HCT116 (cell line): ENCODE data around the gene GCNT3. TPM values are rescaled to one million over a fixed set of nuclear protein-coding genes. Genes with fewer than 3 reads are reported as not detected.

Experiments used
- ATAC-seq: fragments of 200-7000 bp; cut with Tn5 transposase; 2 replicates; pipeline ENCODE4 v1.9.1; 2020; ENCODE audit warnings: mild to moderate bottlenecking, moderate library complexity
- BruUV-seq: library from RNA; stranded (reverse); fragments of 400-500 nt; replicated peaks from 2 replicates; lab custom pipeline; 2021; lab: Mats Ljungman, UMichigan
- CTCF ChIA-PET: fragments of 300-600 bp; sonication (Branson Sonifier 250); formaldehyde crosslinking; loops from one replicate; lab custom pipeline; 2021; ENCODE audit warnings: antibody characterized with exemption; lab: Charles Lee
- POLR2A ChIA-PET: fragments of 300-600, 350-600 bp; sonication (Branson Sonifier 250); formaldehyde crosslinking; loops from one replicate; lab custom pipeline; 2021; ENCODE audit warnings: antibody characterized with exemption; lab: Charles Lee
- RAD21 ChIA-PET, 2 experiments: fragments of 300-600 bp; sonication (Branson Sonifier 250); formaldehyde crosslinking; loops; one replicate each; lab custom pipeline; 2023; ENCODE audit warnings: low total read pairs in 2 of 2; ENCODE audit not compliant: uncharacterized antibody in 2 of 2, unreplicated experiment in 2 of 2, low non-redundant PET in 1 of 2; lab: Charles Lee
- DNase-seq: peaks from one replicate; pipeline ENCODE4 v3.0.0-alpha.2; 2010; ENCODE audit warnings: low read depth, low spot score
- H2AFZ ChIP-seq: fragments of 200-600 bp; shearing (Covaris generic), sonication (generic); 2 replicates; pipeline ENCODE4 v1.6.1; 2017; ENCODE audit warnings: low read depth, mixed run types, mixed read lengths, antibody characterized with exemption, low read length; ENCODE audit not compliant: poor library complexity, severe bottlenecking
- H3K27ac ChIP-seq: 2 replicates; pipeline ENCODE4 v1.5.1; 2012; ENCODE audit warnings: low read depth, low read length
- H3K27me3 ChIP-seq: fragments of 200-600 bp; sonication (generic); 2 replicates; pipeline ENCODE4 v1.6.1; 2016; ENCODE audit warnings: mixed run types, low read length, mixed read lengths; ENCODE audit not compliant: insufficient read depth
- H3K36me3 ChIP-seq, 2 experiments: fragments of 200-500 bp in 1 of 2; fragments of 200-600 bp in 1 of 2; sonication (Bioruptor generic) in 1 of 2; sonication (generic) in 1 of 2; 2 replicates each; pipeline versions ENCODE4 v1.5.1 to v1.6.1; 2014 to 2016; ENCODE audit warnings: low read length in 2 of 2, inconsistent platforms in 1 of 2, mixed read lengths in 1 of 2, mixed run types in 1 of 2; ENCODE audit not compliant: insufficient read depth in 2 of 2, control insufficient read depth in 1 of 2
- H3K4me1 ChIP-seq, 2 experiments: fragments of 200-600 bp in 1 of 2; sonication (generic) in 1 of 2; 2 replicates each; pipeline versions ENCODE4 v1.5.1 to v1.6.1; 2012 to 2017; ENCODE audit warnings: low read length in 2 of 2, inconsistent platforms in 1 of 2, mild to moderate bottlenecking in 1 of 2, mixed read lengths in 1 of 2, mixed run types in 1 of 2, moderate library complexity in 1 of 2; ENCODE audit not compliant: insufficient read depth in 2 of 2, control insufficient read depth in 1 of 2
- H3K4me2 ChIP-seq: fragments of 200-600 bp; sonication (generic); 2 replicates; pipeline ENCODE4 v1.6.1; 2017; ENCODE audit warnings: mixed run types, low read length, mixed read lengths
- H3K4me3 ChIP-seq, 2 experiments: fragments of 200-600 bp in 1 of 2; sonication (generic) in 1 of 2; replicated peaks in 1 of 2; 2 replicates each; pipeline ENCODE4 v1.5.1; 2011 to 2016; ENCODE audit warnings: low read length in 2 of 2, control low read depth in 1 of 2, low read depth in 1 of 2, mild to moderate bottlenecking in 1 of 2, mixed read lengths in 1 of 2, mixed run types in 1 of 2
- H3K79me2 ChIP-seq: fragments of 200-600 bp; sonication (generic); 2 replicates; pipeline ENCODE4 v1.6.1; 2017; ENCODE audit warnings: mild to moderate bottlenecking, mixed run types, low read length, moderate library complexity, mixed read lengths; ENCODE audit not compliant: insufficient read depth
- H3K9ac ChIP-seq: fragments of 200-600 bp; sonication (generic); 2 replicates; pipeline ENCODE4 v1.6.1; 2016; ENCODE audit warnings: low read length, mixed read lengths
- H3K9me2 ChIP-seq: fragments of 200-600 bp; sonication (generic), shearing (Covaris generic); 2 replicates; pipeline ENCODE4 v1.6.1; 2017; ENCODE audit warnings: mixed run types, mild to moderate bottlenecking, moderate library complexity; ENCODE audit not compliant: insufficient read depth
- H3K9me3 ChIP-seq, 2 experiments: fragments of 200-500 bp in 1 of 2; fragments of 200-600 bp in 1 of 2; sonication (Bioruptor generic) in 1 of 2; sonication (generic) in 1 of 2; 2 replicates each; pipeline ENCODE4 v1.6.1; 2014 to 2017; ENCODE audit warnings: low read length in 2 of 2, mixed read lengths in 2 of 2, inconsistent platforms in 1 of 2, low read depth in 1 of 2, mild to moderate bottlenecking in 1 of 2, mixed run types in 1 of 2, moderate library complexity in 1 of 2; ENCODE audit not compliant: control insufficient read depth in 1 of 2, insufficient read depth in 1 of 2
- H4K20me1 ChIP-seq: fragments of 200-600 bp; sonication (generic), shearing (Covaris generic); 2 replicates; pipeline ENCODE4 v1.6.1; 2017; ENCODE audit warnings: mixed run types, mild to moderate bottlenecking, moderate library complexity; ENCODE audit not compliant: insufficient read depth
- EGR1 ChIP-seq: IDR thresholded peaks from 2 replicates; pipeline ENCODE4 v1.6.1; 2012; ENCODE audit warnings: low read depth
- ELF1 ChIP-seq: IDR thresholded peaks from 2 replicates; pipeline ENCODE4 v1.6.1; 2012; ENCODE audit warnings: low read depth, borderline replicate concordance
- EZH2 ChIP-seq: fragments of 200-600 bp; sonication (generic); IDR thresholded peaks from 2 replicates; pipeline ENCODE4 v1.6.1; 2017; ENCODE audit warnings: antibody characterized with exemption, mixed run types
- EZH2phosphoT487 ChIP-seq: fragments of 200-600 bp; IDR thresholded peaks from 2 replicates; pipeline ENCODE4 v1.6.1; 2018; ENCODE audit warnings: antibody characterized with exemption, borderline replicate concordance
- FOSL1 ChIP-seq: IDR thresholded peaks from 2 replicates; pipeline ENCODE4 v1.6.1; 2012; ENCODE audit warnings: low read depth
- MAX ChIP-seq: IDR thresholded peaks from 2 replicates; pipeline ENCODE4 v1.6.1; 2012
- POLR2A ChIP-seq: IDR thresholded peaks from 2 replicates; pipeline ENCODE4 v1.7.0; 2011; ENCODE audit warnings: borderline replicate concordance; ENCODE audit not compliant: insufficient read depth, insufficient read length; ENCODE audit errors: extremely low read depth
- REST ChIP-seq: IDR thresholded peaks from 2 replicates; pipeline ENCODE4 v1.6.1; 2012; ENCODE audit warnings: low read depth
- SP1 ChIP-seq: IDR thresholded peaks from 2 replicates; pipeline ENCODE4 v1.6.1; 2012; ENCODE audit warnings: low read depth
- SRF ChIP-seq: IDR thresholded peaks from 2 replicates; pipeline ENCODE4 v1.6.1; 2012; ENCODE audit warnings: low read depth
- YY1 ChIP-seq: IDR thresholded peaks from 2 replicates; pipeline ENCODE4 v1.6.1; 2011; ENCODE audit warnings: low read length, low read depth, moderate library complexity, mild to moderate bottlenecking; ENCODE audit not compliant: insufficient replicate concordance; ENCODE audit errors: extremely low read depth
- intact Hi-C: fragments of 100-400 bp; cut with micrococcal nuclease; formaldehyde crosslinking; loops from 2 replicates; pipeline ENCODE4 v1.10.0; 2022
- total RNA-seq: library from RNA; stranded (reverse); gene quantifications from one replicate; pipeline ENCODE4 v1.2.1, GENCODE V29; 2021; ENCODE audit not compliant: unreplicated experiment
- TF ChIP-seq, protein P1 (sequence below), 3 experiments: fragments of 200-600 bp in 1 of 3; sonication (generic) in 1 of 3; IDR thresholded peaks in 2 of 3; conservative IDR thresholded peaks in 1 of 3; 2 replicates each; pipeline ENCODE4 v1.5.1; 2012 to 2017; ENCODE audit warnings: low read depth in 2 of 3, low read length in 2 of 3, antibody characterized with exemption in 1 of 3, borderline replicate concordance in 1 of 3, control low read depth in 1 of 3, mild to moderate bottlenecking in 1 of 3, mixed read lengths in 1 of 3, mixed run types in 1 of 3, moderate library complexity in 1 of 3; ENCODE audit not compliant: insufficient read depth in 1 of 3
- TF ChIP-seq, protein P2 (sequence below): IDR thresholded peaks from 2 replicates; pipeline ENCODE4 v1.6.1; 2012

The GCNT3 gene
- total RNA-seq, 1 experiment from 2014 or later: 5.6 TPM

DNA sequence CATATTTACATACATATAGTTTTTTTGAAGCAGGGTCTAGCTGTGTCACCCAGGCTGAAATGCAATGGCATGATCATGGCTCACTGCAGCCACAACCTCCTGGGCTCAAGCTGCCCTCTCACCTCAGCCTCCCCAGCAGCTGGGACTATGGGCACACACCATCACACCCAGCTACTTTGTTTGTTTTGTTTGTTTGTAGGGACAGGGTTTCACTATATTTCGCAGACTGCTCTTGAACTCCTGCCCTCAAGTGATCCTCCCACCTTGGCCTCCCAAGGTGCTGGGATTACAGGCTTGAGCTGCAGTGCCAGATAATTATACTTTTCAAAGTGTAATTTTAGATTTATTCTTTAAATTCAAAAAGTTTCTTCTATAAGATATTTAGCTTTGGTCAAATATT is 35.5 kb downstream of the GCNT3 start:
- no peak for DNase-seq
- Histone ChIP-seq H3K4me1 (no peaks in the 10 kb centered on the region), H3K4me3 (no peak overlapping the region), H3K27me3 (no peaks in the 10 kb centered on the region), H2AFZ (no peak overlapping the region), H3K9ac (no peak overlapping the region), H3K27ac (no peak overlapping the region), H4K20me1 (no peaks in the 10 kb centered on the region), H3K9me3 (no peaks in the 10 kb centered on the region), H3K9me2 (no peaks in the 10 kb centered on the region), H3K36me3 (peaks cover 18 to 22% of the 10 kb centered on the region in 2 experiments), H3K4me2 (no peak overlapping the region), H3K79me2 (peaks cover 59% of the 10 kb centered on the region)
- ChIA-PET POLR2A (no interaction called here), RAD21 (no interaction called here), CTCF (no interaction called here)
- no peak for ATAC-seq
- TF ChIP-seq EGR1 (no peak), FOSL1 (no peak), MAX (no peak), YY1 (no peak), SP1 (no peak), REST (no peak), ELF1 (no peak), EZH2phosphoT487 (no peak), POLR2A (no peak), SRF (no peak), EZH2 (no peak)
- TF ChIP-seq, protein P1, sequence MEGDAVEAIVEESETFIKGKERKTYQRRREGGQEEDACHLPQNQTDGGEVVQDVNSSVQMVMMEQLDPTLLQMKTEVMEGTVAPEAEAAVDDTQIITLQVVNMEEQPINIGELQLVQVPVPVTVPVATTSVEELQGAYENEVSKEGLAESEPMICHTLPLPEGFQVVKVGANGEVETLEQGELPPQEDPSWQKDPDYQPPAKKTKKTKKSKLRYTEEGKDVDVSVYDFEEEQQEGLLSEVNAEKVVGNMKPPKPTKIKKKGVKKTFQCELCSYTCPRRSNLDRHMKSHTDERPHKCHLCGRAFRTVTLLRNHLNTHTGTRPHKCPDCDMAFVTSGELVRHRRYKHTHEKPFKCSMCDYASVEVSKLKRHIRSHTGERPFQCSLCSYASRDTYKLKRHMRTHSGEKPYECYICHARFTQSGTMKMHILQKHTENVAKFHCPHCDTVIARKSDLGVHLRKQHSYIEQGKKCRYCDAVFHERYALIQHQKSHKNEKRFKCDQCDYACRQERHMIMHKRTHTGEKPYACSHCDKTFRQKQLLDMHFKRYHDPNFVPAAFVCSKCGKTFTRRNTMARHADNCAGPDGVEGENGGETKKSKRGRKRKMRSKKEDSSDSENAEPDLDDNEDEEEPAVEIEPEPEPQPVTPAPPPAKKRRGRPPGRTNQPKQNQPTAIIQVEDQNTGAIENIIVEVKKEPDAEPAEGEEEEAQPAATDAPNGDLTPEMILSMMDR (IDR thresholded peaks at IDR 0.05 in 2 of 3, conservative IDR thresholded peaks at IDR 0.05 in 1 of 3; ENCODE audit: borderline replicate concordance in 1 of 3, insufficient read depth in 1 of 3, low read depth in 2 of 3, low read length in 2 of 3): no peak
- TF ChIP-seq, protein P2, sequence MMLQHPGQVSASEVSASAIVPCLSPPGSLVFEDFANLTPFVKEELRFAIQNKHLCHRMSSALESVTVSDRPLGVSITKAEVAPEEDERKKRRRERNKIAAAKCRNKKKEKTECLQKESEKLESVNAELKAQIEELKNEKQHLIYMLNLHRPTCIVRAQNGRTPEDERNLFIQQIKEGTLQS: no peak
- intact Hi-C loops: no loop called here
- no TSS peak for BruUV-seq
